ENCODE measurements around the gene DDIAS. TPM values are rescaled to one million over a fixed set of nuclear protein-coding genes. Genes with fewer than 3 reads are reported as not detected.
A peak's percentile ranks its signal among the peaks of the same experiment; 100 is the strongest.

Gene DDIAS
- total and polyA plus RNA-seq, 2 donors (not counting 1 experiment from before 2014, with no cell fraction given), result 2.3 to 3.0 TPM

DNA sequence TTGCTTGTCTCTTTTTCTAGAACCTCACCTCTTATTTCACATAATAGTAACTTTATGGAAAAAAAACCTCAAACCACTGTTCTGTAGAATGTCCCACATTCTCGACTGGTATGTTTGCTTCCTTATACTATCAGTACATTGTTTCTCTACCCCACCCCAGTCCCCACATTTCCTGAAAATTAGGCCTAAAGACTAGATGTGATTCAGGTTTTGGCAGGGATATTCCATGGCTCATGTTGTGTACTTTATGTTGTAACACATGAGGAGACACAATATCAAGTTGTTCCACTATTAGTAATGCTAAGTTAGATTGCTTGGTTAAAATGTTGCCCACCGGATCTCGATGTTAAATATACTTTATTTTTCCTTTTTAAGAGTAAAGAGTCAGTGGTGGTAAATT is 34.7 kb downstream of the DDIAS start:
- Histone ChIP-seq H3K9ac (ENCODE audit: insufficient read depth, low read length) (no peak overlapping the region), H3K36me3 (ENCODE audit: control insufficient read depth, insufficient read depth, low read length) (peaks cover 1% of the 10 kb centered on the region), H2AFZ (ENCODE audit: low read length) (no peak overlapping the region), H4K20me1 (ENCODE audit: control insufficient read depth, extremely low read depth, insufficient read depth, low read length) (no peaks in the 10 kb centered on the region), H3K4me1 (ENCODE audit: control insufficient read depth, extremely low read depth, insufficient read depth, low read length) (no peaks in the 10 kb centered on the region), H3K27ac (ENCODE audit: insufficient read depth, low read length) (no peak overlapping the region), H3K4me3 (replicated peaks in 1 of 4; ENCODE audit: control extremely low read depth in 1 of 4, insufficient read depth in 1 of 4, low read depth in 3 of 4, low read length in 4 of 4) (no peak overlapping the region), H3K79me2 (ENCODE audit: control insufficient read depth, insufficient read depth, low read length) (no peaks in the 10 kb centered on the region), H3K27me3 (ENCODE audit: control insufficient read depth, insufficient read depth, low read length) (no peaks in the 10 kb centered on the region), H3K9me3 (ENCODE audit: control insufficient read depth, insufficient read depth, low read depth, low read length) (no peaks in the 10 kb centered on the region), H3K4me2 (ENCODE audit: extremely low read depth, insufficient read depth, low read length) (no peak overlapping the region)
- TF ChIP-seq EZH2 (IDR thresholded peaks at IDR 0.05; ENCODE audit: low read length, missing control alignments), result no peak
- TF ChIP-seq, protein P1, sequence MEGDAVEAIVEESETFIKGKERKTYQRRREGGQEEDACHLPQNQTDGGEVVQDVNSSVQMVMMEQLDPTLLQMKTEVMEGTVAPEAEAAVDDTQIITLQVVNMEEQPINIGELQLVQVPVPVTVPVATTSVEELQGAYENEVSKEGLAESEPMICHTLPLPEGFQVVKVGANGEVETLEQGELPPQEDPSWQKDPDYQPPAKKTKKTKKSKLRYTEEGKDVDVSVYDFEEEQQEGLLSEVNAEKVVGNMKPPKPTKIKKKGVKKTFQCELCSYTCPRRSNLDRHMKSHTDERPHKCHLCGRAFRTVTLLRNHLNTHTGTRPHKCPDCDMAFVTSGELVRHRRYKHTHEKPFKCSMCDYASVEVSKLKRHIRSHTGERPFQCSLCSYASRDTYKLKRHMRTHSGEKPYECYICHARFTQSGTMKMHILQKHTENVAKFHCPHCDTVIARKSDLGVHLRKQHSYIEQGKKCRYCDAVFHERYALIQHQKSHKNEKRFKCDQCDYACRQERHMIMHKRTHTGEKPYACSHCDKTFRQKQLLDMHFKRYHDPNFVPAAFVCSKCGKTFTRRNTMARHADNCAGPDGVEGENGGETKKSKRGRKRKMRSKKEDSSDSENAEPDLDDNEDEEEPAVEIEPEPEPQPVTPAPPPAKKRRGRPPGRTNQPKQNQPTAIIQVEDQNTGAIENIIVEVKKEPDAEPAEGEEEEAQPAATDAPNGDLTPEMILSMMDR (conservative IDR thresholded peaks at IDR 0.05 in 1 of 2, IDR thresholded peaks at IDR 0.05 in 1 of 2; ENCODE audit: low read depth in 1 of 2, low read length in 2 of 2), result no peak
- peak; percentile 11 to 37 for DNase-seq (ENCODE audit: low read depth in 2 of 2)

- Histone ChIP-seq H3K4me2 (ENCODE audit: extremely low read depth, insufficient read depth, low read length) (no peak overlapping the region), H3K4me1 (ENCODE audit: control insufficient read depth, extremely low read depth, insufficient read depth, low read length) (no peaks in the 10 kb centered on the region), H3K27me3 (ENCODE audit: control insufficient read depth, insufficient read depth, low read length) (no peaks in the 10 kb centered on the region), H4K20me1 (ENCODE audit: control insufficient read depth, extremely low read depth, insufficient read depth, low read length) (no peaks in the 10 kb centered on the region), H3K4me3 (replicated peaks in 1 of 4; ENCODE audit: control extremely low read depth in 1 of 4, insufficient read depth in 1 of 4, low read depth in 3 of 4, low read length in 4 of 4) (no peak overlapping the region), H3K27ac (ENCODE audit: insufficient read depth, low read length) (no peak overlapping the region), H3K9ac (ENCODE audit: insufficient read depth, low read length) (no peak overlapping the region), H3K79me2 (ENCODE audit: control insufficient read depth, insufficient read depth, low read length) (no peaks in the 10 kb centered on the region), H3K9me3 (ENCODE audit: control insufficient read depth, insufficient read depth, low read depth, low read length) (no peaks in the 10 kb centered on the region), H3K36me3 (ENCODE audit: control insufficient read depth, insufficient read depth, low read length) (no peaks in the 10 kb centered on the region), H2AFZ (ENCODE audit: low read length) (no peak overlapping the region)
- no peak for TF ChIP-seq EZH2 (IDR thresholded peaks at IDR 0.05; ENCODE audit: low read length, missing control alignments)
- TF ChIP-seq, protein P1 (conservative IDR thresholded peaks at IDR 0.05 in 1 of 2, IDR thresholded peaks at IDR 0.05 in 1 of 2; ENCODE audit: low read depth in 1 of 2, low read length in 2 of 2), result no peak
- no peak for DNase-seq (ENCODE audit: low read depth in 2 of 2)
Observed at GRCh38 chr11:82937554-82937953, 36.0 kb downstream of the DDIAS start.

GRCh38 chr11:82939456-82939855 is 37.9 kb downstream of the DDIAS start:
- Histone ChIP-seq H4K20me1 (ENCODE audit: control insufficient read depth, extremely low read depth, insufficient read depth, low read length) (no peaks in the 10 kb centered on the region), H3K9ac (ENCODE audit: insufficient read depth, low read length) (no peak overlapping the region), H3K27me3 (ENCODE audit: control insufficient read depth, insufficient read depth, low read length) (no peaks in the 10 kb centered on the region), H3K36me3 (ENCODE audit: control insufficient read depth, insufficient read depth, low read length) (no peaks in the 10 kb centered on the region), H3K4me2 (ENCODE audit: extremely low read depth, insufficient read depth, low read length) (no peak overlapping the region), H3K79me2 (ENCODE audit: control insufficient read depth, insufficient read depth, low read length) (no peaks in the 10 kb centered on the region), H3K9me3 (ENCODE audit: control insufficient read depth, insufficient read depth, low read depth, low read length) (no peaks in the 10 kb centered on the region), H2AFZ (ENCODE audit: low read length) (no peak overlapping the region), H3K4me3 (replicated peaks in 1 of 4; ENCODE audit: control extremely low read depth in 1 of 4, insufficient read depth in 1 of 4, low read depth in 3 of 4, low read length in 4 of 4) (no peak overlapping the region), H3K4me1 (ENCODE audit: control insufficient read depth, extremely low read depth, insufficient read depth, low read length) (no peaks in the 10 kb centered on the region), H3K27ac (ENCODE audit: insufficient read depth, low read length) (no peak overlapping the region)
- DNase-seq (ENCODE audit: low read depth in 2 of 2), result no peak
- TF ChIP-seq EZH2 (IDR thresholded peaks at IDR 0.05; ENCODE audit: low read length, missing control alignments), result no peak
- TF ChIP-seq, protein P1 (conservative IDR thresholded peaks at IDR 0.05 in 1 of 2, IDR thresholded peaks at IDR 0.05 in 1 of 2; ENCODE audit: low read depth in 1 of 2, low read length in 2 of 2), result no peak
